Measurements from ENCODE around the gene PSME2. TPM values are rescaled to one million over a fixed set of nuclear protein-coding genes. Genes with fewer than 3 reads are reported as not detected.

The PSME2 gene
- total and polyA plus RNA-seq, 9 of the 15 experiments (the other 6 are each of a cell fraction or from before 2014, with no cell fraction given), result 111 to 579 (median 159) TPM

GRCh38 chr14:24141097-24141880, 5.1 kb downstream of the PSME2 start, which contains the start of gene EMC9 (continued):
- TF ChIP-seq ZFX (CRISPR knock-in tag; IDR thresholded peaks at IDR 0.05), result peak; percentile 75
- peak; percentile 45 for TF ChIP-seq CXXC5 (CRISPR knock-in tag; IDR thresholded peaks at IDR 0.05)
- no peak for TF ChIP-seq CREB5 (CRISPR knock-in tag; IDR thresholded peaks at IDR 0.05)
- TF ChIP-seq PTRF (tag; IDR thresholded peaks at IDR 0.05), result no peak
- TF ChIP-seq STAT6 (CRISPR knock-in tag; IDR thresholded peaks at IDR 0.05), result no peak
- no peak for TF ChIP-seq ZNF696 (CRISPR knock-in tag; conservative IDR thresholded peaks at IDR 0.05)
- TF ChIP-seq RBBP5 (IDR thresholded peaks at IDR 0.05; ENCODE audit: borderline replicate concordance, insufficient read depth, low read length, poor library complexity, severe bottlenecking), result peak; percentile 56
- no peak for TF ChIP-seq AFF1 (IDR thresholded peaks at IDR 0.05; ENCODE audit: low read depth in 1 of 2, partially characterized antibody in 2 of 2)
- peak; percentile 84 for TF ChIP-seq USF1 (CRISPR knock-in tag; IDR thresholded peaks at IDR 0.05)
- TF ChIP-seq SP1 (CRISPR knock-in tag; IDR thresholded peaks at IDR 0.05), result peak; percentile 81
- TF ChIP-seq E2F4 (CRISPR knock-in tag; IDR thresholded peaks at IDR 0.05; ENCODE audit: low read depth), result no peak
- peak; percentile 66; the same call in 1 of the 2 replicates for TF ChIP-seq ZBTB7A (IDR thresholded peaks at IDR 0.05; ENCODE audit: borderline replicate concordance, control insufficient read depth, low read depth, low read length)
- TF ChIP-seq FOXK1 (CRISPR knock-in tag; IDR thresholded peaks at IDR 0.05; ENCODE audit: borderline replicate concordance), result no peak
- no peak for TF ChIP-seq ZNF695 (CRISPR knock-in tag; IDR thresholded peaks at IDR 0.05)

Data from K562 (cell line).